Stimulated activated CD4-positive, alpha-beta T cell treated with anti-CD3 and anti-CD28 coated beads, TNF-alpha, amount 100 ng/mL, for 24 hours (primary cell): ENCODE results near the gene CFAP20.
"Not testable (repeated sequence)": the region's sequence is repeated elsewhere in the genome, so short reads cannot be mapped to it uniquely, and the experiment has no call there.

Experiments used
- DNase-seq, 3 experiments: peaks; one replicate each; pipeline ENCODE4 v3.0.0-alpha.2; 2020; ENCODE audit warnings: low read depth in 3 of 3

The CFAP20 gene

GRCh38 chr16:58098207-58099096 lies 30.7 kb downstream of the CFAP20 start:
- no peak for DNase-seq

- no peak for DNase-seq
Observed at GRCh38 chr16:58096249-58096648, 32.9 kb downstream of the CFAP20 start.

- DNase-seq, result not testable (repeated sequence)
Observed at GRCh38 chr16:58095575-58095960, 33.6 kb downstream of the CFAP20 start.

GRCh38 chr16:58094791-58095574 lies 34.2 kb downstream of the CFAP20 start:
- no peak for DNase-seq

- no peak for DNase-seq
Observed at GRCh38 chr16:58094026-58094425, 35.2 kb downstream of the CFAP20 start.

- not testable (repeated sequence) for DNase-seq
Observed at GRCh38 chr16:58090396-58090795, 38.8 kb downstream of the CFAP20 start.

- DNase-seq, result no peak
Observed at GRCh38 chr16:58088091-58088490, 41.1 kb downstream of the CFAP20 start.

- no peak for DNase-seq
Observed at GRCh38 chr16:58087209-58087913, 41.8 kb downstream of the CFAP20 start.

GRCh38 chr16:58086381-58087208 lies 42.6 kb downstream of the CFAP20 start:
- DNase-seq, result no peak

GRCh38 chr16:58085584-58086251 lies 43.5 kb downstream of the CFAP20 start:
- DNase-seq, result no peak

GRCh38 chr16:58085171-58085570 lies 44.0 kb downstream of the CFAP20 start:
- no peak for DNase-seq

GRCh38 chr16:58084635-58085034 lies 44.5 kb downstream of the CFAP20 start:
- DNase-seq, result no peak

GRCh38 chr16:58082381-58082780 lies 46.8 kb downstream of the CFAP20 start:
- no peak for DNase-seq

GRCh38 chr16:58080657-58081056 lies 48.5 kb downstream of the CFAP20 start:
- not testable (repeated sequence) for DNase-seq

- no peak for DNase-seq
Observed at GRCh38 chr16:58077796-58078195, 51.4 kb downstream of the CFAP20 start.

GRCh38 chr16:58076514-58076913 lies 52.7 kb downstream of the CFAP20 start:
- DNase-seq, result no peak

GRCh38 chr16:58074657-58075056 lies 54.5 kb downstream of the CFAP20 start:
- no peak for DNase-seq

GRCh38 chr16:58073086-58073485 lies 56.1 kb downstream of the CFAP20 start:
- not testable (repeated sequence) for DNase-seq

- DNase-seq, result not testable (repeated sequence)
Observed at GRCh38 chr16:58072134-58072533, 57.0 kb downstream of the CFAP20 start.

- no peak for DNase-seq
Observed at GRCh38 chr16:58070585-58070984, 58.6 kb downstream of the CFAP20 start.
